Lower lobe of right lung (tissue), 2 donors: Measurements from ENCODE around the gene RPL10A. TPM values are rescaled to one million over a fixed set of nuclear protein-coding genes. Genes with fewer than 3 reads are reported as not detected.
A peak's percentile ranks its signal among the peaks of the same experiment; 100 is the strongest.
"Not testable (repeated sequence)": the region's sequence is repeated elsewhere in the genome, so short reads cannot be mapped to it uniquely, and the experiment has no call there.

Experiments
- ATAC-seq, 2 donors: fragments of 200-7000 bp; cut with Tn5 transposase; one replicate each; pipeline ENCODE4 v1.9.1; 2020 to 2022; ENCODE audit warnings: mild to moderate bottlenecking in 2 of 2, moderate library complexity in 2 of 2
- DNase-seq: peaks from one replicate; pipeline ENCODE4 v3.0.0-alpha.2; 2020
- H3K27ac ChIP-seq: fragments of 200-600 bp; one replicate; pipeline ENCODE4 v1.8.0; 2022
- H3K27me3 ChIP-seq: fragments of 200-600 bp; one replicate; pipeline ENCODE4 v1.8.0; 2022; ENCODE audit warnings: low read depth
- H3K36me3 ChIP-seq: fragments of 200-600 bp; one replicate; pipeline ENCODE4 v1.8.0; 2022; ENCODE audit warnings: mild to moderate bottlenecking
- H3K4me1 ChIP-seq: fragments of 200-600 bp; one replicate; pipeline ENCODE4 v1.8.0; 2022
- H3K4me3 ChIP-seq: fragments of 200-600 bp; one replicate; pipeline ENCODE4 v1.8.0; 2022; ENCODE audit warnings: mild to moderate bottlenecking
- H3K9me3 ChIP-seq: fragments of 200-600 bp; one replicate; pipeline ENCODE4 v1.8.0; 2022
- CTCF ChIP-seq: fragments of 200-600 bp; IDR thresholded peaks from one replicate; pipeline ENCODE4 v1.8.0; 2022; ENCODE audit warnings: antibody characterized with exemption, mild to moderate bottlenecking
- intact Hi-C: fragments of 100-400 bp; cut with DNase I; formaldehyde crosslinking; loops from one replicate; pipeline ENCODE4 v1.11.0; 2022
- total RNA-seq: library from RNA; stranded (reverse); fragmentation: NEBNext Ultra II Directional; extraction: Animal tissue kit (Norgen Biotek cat#: 25700); gene quantifications from one replicate; pipeline ENCODE4 v1.2.1, GENCODE V29; 2021
- donor health status: DM: no; HTN: yes; CAD: no; lungs with severe emphysema.

The RPL10A gene
- total RNA-seq, 1 donor from 2014 or later = 1,025 TPM

GRCh38 chr6:35435074-35435837 lies 32.9 kb upstream of the RPL10A start:
- Histone ChIP-seq H3K4me1 (no peaks in the 10 kb centered on the region), H3K36me3 (no peaks in the 10 kb centered on the region), H3K27me3 (no peaks in the 10 kb centered on the region), H3K9me3 (peaks cover under 1% of the 10 kb centered on the region), H3K4me3 (no peak overlapping the region), H3K27ac (no peak overlapping the region)
- TF ChIP-seq CTCF = no peak
- intact Hi-C loops = no loop called here
- ATAC-seq = no peak
- DNase-seq = no peak

GRCh38 chr6:35436071-35436857 lies 31.9 kb upstream of the RPL10A start:
- Histone ChIP-seq H3K4me3 (no peak overlapping the region), H3K9me3 (no peaks in the 10 kb centered on the region), H3K36me3 (no peaks in the 10 kb centered on the region), H3K27me3 (no peaks in the 10 kb centered on the region), H3K4me1 (no peaks in the 10 kb centered on the region), H3K27ac (no peak overlapping the region)
- intact Hi-C loops = no loop called here
- ATAC-seq (no peak), DNase-seq (no peak)
- TF ChIP-seq CTCF = no peak

GRCh38 chr6:35438378-35439065 lies 29.7 kb upstream of the RPL10A start:
- DNase-seq, H3K4me3 ChIP-seq, H3K9me3 ChIP-seq, H3K27ac ChIP-seq, intact Hi-C loops, H3K27me3 ChIP-seq, ATAC-seq, H3K36me3 ChIP-seq, H3K4me1 ChIP-seq: not testable (repeated sequence)

- no peak for TF ChIP-seq CTCF
Observed at GRCh38 chr6:35439308-35439707, 28.9 kb upstream of the RPL10A start.

GRCh38 chr6:35441205-35441604 lies 27.0 kb upstream of the RPL10A start:
- intact Hi-C loops = loop anchor here (10.0 kb wide), 1 partner anchor 96 kb away; the partner anchor contains the start of gene PPARD
- no peak overlapping the region for H3K27ac ChIP-seq
- ATAC-seq = peak in 1 of 2 donors; percentile 27
- no peaks in the 10 kb centered on the region for H3K9me3 ChIP-seq
- no peak for TF ChIP-seq CTCF
- DNase-seq = no peak
- H3K36me3 ChIP-seq = no peaks in the 10 kb centered on the region
- no peaks in the 10 kb centered on the region for H3K4me1 ChIP-seq
- no peaks in the 10 kb centered on the region for H3K27me3 ChIP-seq
- no peak overlapping the region for H3K4me3 ChIP-seq

More at GRCh38 chr6:35439308-35439707, 28.9 kb upstream of the RPL10A start:
- ATAC-seq (no peak), DNase-seq (no peak)
- H3K27ac ChIP-seq = no peak overlapping the region
- H3K9me3 ChIP-seq = no peaks in the 10 kb centered on the region
- no peak overlapping the region for H3K4me3 ChIP-seq
- no peaks in the 10 kb centered on the region for H3K27me3 ChIP-seq
- no peaks in the 10 kb centered on the region for H3K36me3 ChIP-seq
- H3K4me1 ChIP-seq = no peaks in the 10 kb centered on the region
- intact Hi-C loops = no loop called here
